A549 (cell line): ENCODE data around the gene BANK1. TPM values are rescaled to one million over a fixed set of nuclear protein-coding genes. Genes with fewer than 3 reads are reported as not detected.

Experiments
- ATAC-seq, 2 experiments: fragments of 200-7000 bp in 1 of 2; fragments of >200 bp in 1 of 2; cut with Nextera tagmentation in 1 of 2; cut with Tn5 transposase in 1 of 2; 3 replicates each; pipeline versions ENCODE4 v1.8.0 to v1.9.1; 2018 to 2020; ENCODE audit warnings: mild to moderate bottlenecking in 1 of 2, moderate library complexity in 1 of 2
- CTCF ChIA-PET: fragments of 300-600 bp; sonication (Branson Sonifier 250); formaldehyde crosslinking; extraction: SDS; loops from one replicate; lab custom pipeline; 2021; ENCODE audit warnings: antibody characterized with exemption, inconsistent platforms; lab: Yijun Ruan, JAX
- POLR2A ChIA-PET: fragments of 350-600 bp; formaldehyde crosslinking; extraction: SDS; loops from one replicate; lab custom pipeline; 2021; ENCODE audit warnings: antibody characterized with exemption, inconsistent platforms; lab: Yijun Ruan, JAX
- DNase-seq, 2 experiments: peaks; one replicate each; pipeline versions ENCODE4 v3.0.0 to v3.0.0-alpha.2; 2011 to 2016; ENCODE audit warnings: low read depth in 1 of 2, low spot score in 1 of 2
- FAIRE-seq: peaks from 2 replicates; lab custom pipeline; 2011; peaks lifted over from hg19 to GRCh38; lab: Jason Lieb, UNC
- H3K27ac ChIP-seq, 2 experiments: fragments of >200 bp; sonication (Bioruptor Twin); formaldehyde crosslinking; 3 replicates each; pipeline ENCODE4 v1.5.1; 2016 to 2017
- H3K4me1 ChIP-seq: fragments of >200 bp; sonication (Bioruptor Twin); formaldehyde crosslinking; 3 replicates; pipeline ENCODE4 v1.6.1; 2016
- H3K4me2 ChIP-seq: fragments of >200 bp; sonication (Bioruptor Twin); formaldehyde crosslinking; 3 replicates; pipeline ENCODE4 v1.6.1; 2016
- H3K4me3 ChIP-seq: fragments of >200 bp; sonication (Bioruptor Twin); formaldehyde crosslinking; 3 replicates; pipeline ENCODE4 v1.5.1; 2016
- H3K9me3 ChIP-seq: fragments of >200 bp; sonication (Bioruptor Twin); formaldehyde crosslinking; 3 replicates; pipeline ENCODE4 v1.6.1; 2016
- CBX8 ChIP-seq: fragments of 200-600 bp; sonication (generic); IDR thresholded peaks from 2 replicates; pipeline ENCODE4 v1.6.1; 2016
- CEBPB ChIP-seq, 2 experiments: fragments of >200 bp in 1 of 2; sonication (Bioruptor Twin) in 1 of 2; formaldehyde crosslinking in 1 of 2; IDR thresholded peaks; 2 replicates each; pipeline ENCODE4 v1.6.1; 2012 to 2016
- CHD4 ChIP-seq: fragments of 200-600 bp; sonication (generic); IDR thresholded peaks from 2 replicates; pipeline ENCODE4 v1.6.1; 2016; ENCODE audit warnings: antibody characterized with exemption, mild to moderate bottlenecking, borderline replicate concordance
- EP300 ChIP-seq, 2 experiments: fragments of >200 bp; sonication (Bioruptor Twin); formaldehyde crosslinking; IDR thresholded peaks; 2 replicates in 1 of 2; 3 replicates in 1 of 2; pipeline ENCODE4 v1.6.1; 2016 to 2017
- ESRRA ChIP-seq: fragments of 150-350 bp; IDR thresholded peaks from 2 replicates; pipeline ENCODE4 v1.6.1; 2014; ENCODE audit warnings: mild to moderate bottlenecking, low read length, borderline replicate concordance
- FOSL2 ChIP-seq, 2 experiments: fragments of 450-650 bp in 1 of 2; fragments of >200 bp in 1 of 2; sonication (Bioruptor Twin) in 1 of 2; formaldehyde crosslinking; IDR thresholded peaks; 2 replicates each; pipeline versions ENCODE4 v1.5.0 to v1.6.1; 2016 to 2020; ENCODE audit warnings: mild to moderate bottlenecking in 1 of 2, moderate library complexity in 1 of 2
- GATA3 ChIP-seq: IDR thresholded peaks from 2 replicates; pipeline ENCODE4 v1.6.1; 2012; ENCODE audit warnings: borderline replicate concordance
- HMGXB4 ChIP-seq: fragments of 250-450 bp; sonication (Bioruptor Pico); IDR thresholded peaks from 2 replicates; pipeline ENCODE4 v1.5.0; 2021; ENCODE audit warnings: mild to moderate bottlenecking, moderate library complexity, borderline replicate concordance
- HOXA7 ChIP-seq: fragments of 250-450 bp; sonication (Bioruptor Pico); IDR thresholded peaks from 2 replicates; pipeline ENCODE4 v1.5.0; 2020; ENCODE audit warnings: mild to moderate bottlenecking, moderate library complexity
- HOXB13 ChIP-seq: fragments of 250-450 bp; sonication (Bioruptor Pico); IDR thresholded peaks from 2 replicates; pipeline ENCODE4 v1.5.0; 2020; ENCODE audit warnings: low read depth, mild to moderate bottlenecking, moderate library complexity
- HOXB5 ChIP-seq: fragments of 250-450 bp; sonication (Bioruptor Pico); IDR thresholded peaks from 2 replicates; pipeline ENCODE4 v1.5.0; 2020; ENCODE audit warnings: mild to moderate bottlenecking, moderate library complexity
- JUN ChIP-seq, 2 experiments: fragments of >200 bp; sonication (Bioruptor Twin); formaldehyde crosslinking; IDR thresholded peaks; 2 replicates in 1 of 2; 3 replicates in 1 of 2; pipeline ENCODE4 v1.6.1; 2016 to 2017
- JUNB ChIP-seq: fragments of >200 bp; sonication (Bioruptor Twin); formaldehyde crosslinking; IDR thresholded peaks from 2 replicates; pipeline ENCODE4 v1.6.1; 2016
- KDM1A ChIP-seq: fragments of 200-600 bp; sonication (generic); IDR thresholded peaks from 2 replicates; pipeline ENCODE4 v1.6.1; 2016; ENCODE audit warnings: low read depth, mild to moderate bottlenecking
- MAFK ChIP-seq: fragments of 450-650 bp; IDR thresholded peaks from 2 replicates; pipeline ENCODE4 v1.6.1; 2014; ENCODE audit not compliant: partially characterized antibody
- MAX ChIP-seq: IDR thresholded peaks from 2 replicates; pipeline ENCODE4 v1.6.1; 2012
- NPAS2 ChIP-seq: fragments of 250-450 bp; sonication (Bioruptor Pico); IDR thresholded peaks from 2 replicates; pipeline ENCODE4 v1.8.0; 2022; ENCODE audit warnings: mild to moderate bottlenecking, moderate library complexity, borderline replicate concordance
- POLR2A ChIP-seq: IDR thresholded peaks from 2 replicates; pipeline ENCODE4 v1.6.1; 2012; ENCODE audit warnings: mild to moderate bottlenecking, low read length
- RAD21 ChIP-seq, 2 experiments: fragments of >200 bp in 1 of 2; sonication (Bioruptor Twin) in 1 of 2; formaldehyde crosslinking in 1 of 2; IDR thresholded peaks in 1 of 2; conservative IDR thresholded peaks in 1 of 2; 2 replicates in 1 of 2; 3 replicates in 1 of 2; pipeline ENCODE4 v1.6.1; 2012 to 2018; ENCODE audit warnings: inconsistent platforms in 1 of 2
- RARB ChIP-seq: fragments of 250-450 bp; sonication (Bioruptor Pico); IDR thresholded peaks from 2 replicates; pipeline ENCODE4 v1.8.0; 2021; ENCODE audit warnings: mild to moderate bottlenecking, moderate library complexity
- RCOR1 ChIP-seq: fragments of 150-350 bp; IDR thresholded peaks from 2 replicates; pipeline ENCODE4 v1.6.1; 2014; ENCODE audit warnings: antibody characterized with exemption, low read length, low read depth
- SMC3 ChIP-seq: fragments of >200 bp; sonication (Bioruptor Twin); formaldehyde crosslinking; IDR thresholded peaks from 3 replicates; pipeline ENCODE4 v1.6.1; 2018; ENCODE audit warnings: inconsistent platforms
- SREBF2 ChIP-seq: fragments of 450-650 bp; IDR thresholded peaks from 2 replicates; pipeline ENCODE4 v1.6.1; 2014; ENCODE audit warnings: mild to moderate bottlenecking, moderate library complexity
- TP53 ChIP-seq: fragments of 250-450 bp; sonication (Bioruptor Pico); IDR thresholded peaks from 2 replicates; pipeline ENCODE4 v1.5.0; 2021; ENCODE audit warnings: mild to moderate bottlenecking, moderate library complexity
- WGBS: methylation state at CpG from one replicate; pipeline ENCODE4 v1.1.6; 2017; ENCODE audit errors: missing lambda C conversion rate; 5-methylcytosine and 5-hydroxymethylcytosine counted together
- polyA plus RNA-seq, 4 experiments: library from polyadenylated mRNA; depleted of rRNA in 3 of 4; stranded (reverse); fragments of >200 nt; fragmentation: RNase III in 1 of 4; extraction: RNeasy Plus Mini Kit Qiagen cat#74134 plus additional on column Dnase treatment in 1 of 4; gene quantifications; 2 replicates in 3 of 4; 3 replicates in 1 of 4; pipeline ENCODE4 v1.2.3, GENCODE V29; 2011 to 2017
- TF ChIP-seq, protein P1 (sequence below): fragments of >200 bp; sonication (Bioruptor Twin); formaldehyde crosslinking; IDR thresholded peaks from 3 replicates; pipeline ENCODE4 v1.5.1; 2016
- TF ChIP-seq, protein P2 (sequence below): fragments of >200 bp; sonication (Bioruptor Twin); formaldehyde crosslinking; IDR thresholded peaks from 3 replicates; pipeline ENCODE4 v1.6.1; 2016

The BANK1 gene
- polyA plus RNA-seq, 2 of the 4 experiments (the other 2 are of a cell fraction), result 2.8 to 6.1 TPM

GRCh38 chr4:101968364-101968763 is 177.8 kb downstream of the BANK1 start:
- peak in 1 of 2 experiments; percentile 54; a peak in 2 of 6 replicates for ATAC-seq
- peak overlapping the region; percentile 51 to 83 for H3K27ac ChIP-seq
- H3K4me2 ChIP-seq, result peak overlapping the region; percentile 68
- ChIA-PET CTCF (no interaction called here), POLR2A (interaction anchor here (0.6 kb wide), 1 partner anchor 439 kb away, joined by 5 read pairs; no protein-coding TSS in a partner anchor)
- WGBS, result 11% methylated on average over 2 of the region's 2 CpGs
- no peak for FAIRE-seq
- H3K9me3 ChIP-seq, result no peaks in the 10 kb centered on the region
- no peak overlapping the region for H3K4me3 ChIP-seq
- no peak for TF ChIP-seq KDM1A
- no peak for TF ChIP-seq ESRRA
- no peak for TF ChIP-seq CHD4
- no peak for TF ChIP-seq RCOR1
- no peak for TF ChIP-seq TP53 (CRISPR knock-in tag)
- TF ChIP-seq, protein P1, sequence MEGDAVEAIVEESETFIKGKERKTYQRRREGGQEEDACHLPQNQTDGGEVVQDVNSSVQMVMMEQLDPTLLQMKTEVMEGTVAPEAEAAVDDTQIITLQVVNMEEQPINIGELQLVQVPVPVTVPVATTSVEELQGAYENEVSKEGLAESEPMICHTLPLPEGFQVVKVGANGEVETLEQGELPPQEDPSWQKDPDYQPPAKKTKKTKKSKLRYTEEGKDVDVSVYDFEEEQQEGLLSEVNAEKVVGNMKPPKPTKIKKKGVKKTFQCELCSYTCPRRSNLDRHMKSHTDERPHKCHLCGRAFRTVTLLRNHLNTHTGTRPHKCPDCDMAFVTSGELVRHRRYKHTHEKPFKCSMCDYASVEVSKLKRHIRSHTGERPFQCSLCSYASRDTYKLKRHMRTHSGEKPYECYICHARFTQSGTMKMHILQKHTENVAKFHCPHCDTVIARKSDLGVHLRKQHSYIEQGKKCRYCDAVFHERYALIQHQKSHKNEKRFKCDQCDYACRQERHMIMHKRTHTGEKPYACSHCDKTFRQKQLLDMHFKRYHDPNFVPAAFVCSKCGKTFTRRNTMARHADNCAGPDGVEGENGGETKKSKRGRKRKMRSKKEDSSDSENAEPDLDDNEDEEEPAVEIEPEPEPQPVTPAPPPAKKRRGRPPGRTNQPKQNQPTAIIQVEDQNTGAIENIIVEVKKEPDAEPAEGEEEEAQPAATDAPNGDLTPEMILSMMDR, result no peak
- TF ChIP-seq, protein P2, sequence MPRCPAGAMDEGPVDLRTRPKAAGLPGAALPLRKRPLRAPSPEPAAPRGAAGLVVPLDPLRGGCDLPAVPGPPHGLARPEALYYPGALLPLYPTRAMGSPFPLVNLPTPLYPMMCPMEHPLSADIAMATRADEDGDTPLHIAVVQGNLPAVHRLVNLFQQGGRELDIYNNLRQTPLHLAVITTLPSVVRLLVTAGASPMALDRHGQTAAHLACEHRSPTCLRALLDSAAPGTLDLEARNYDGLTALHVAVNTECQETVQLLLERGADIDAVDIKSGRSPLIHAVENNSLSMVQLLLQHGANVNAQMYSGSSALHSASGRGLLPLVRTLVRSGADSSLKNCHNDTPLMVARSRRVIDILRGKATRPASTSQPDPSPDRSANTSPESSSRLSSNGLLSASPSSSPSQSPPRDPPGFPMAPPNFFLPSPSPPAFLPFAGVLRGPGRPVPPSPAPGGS, result no peak
- TF ChIP-seq HOXB5 (CRISPR knock-in tag), result no peak
- TF ChIP-seq RARB (CRISPR knock-in tag), result no peak
- TF ChIP-seq SREBF2, result no peak
- TF ChIP-seq MAFK, result no peak
- TF ChIP-seq CBX8, result no peak
- TF ChIP-seq NPAS2, result no peak
- TF ChIP-seq HOXB13 (CRISPR knock-in tag), result no peak
- no peak for TF ChIP-seq HMGXB4 (CRISPR knock-in tag)
- TF ChIP-seq CEBPB (IDR thresholded peaks at IDR 0.05), result no peak
- peak in 1 of 2 experiments; percentile 41 for DNase-seq
- H3K4me1 ChIP-seq, result peaks cover 58% of the 10 kb centered on the region

- ATAC-seq (peak in 1 of 2 experiments; percentile 66; a peak in 4 of 6 replicates), FAIRE-seq (no peak), DNase-seq (peak in 1 of 2 experiments; percentile 61)
- H3K4me1 ChIP-seq, result peaks cover 67% of the 10 kb centered on the region
- H3K27ac ChIP-seq, result peak overlapping the region; percentile 51 to 70
- 21% methylated on average over 6 of the region's 6 CpGs for WGBS
- H3K4me2 ChIP-seq, result peak overlapping the region; percentile 52
- ChIA-PET CTCF (no interaction called here), POLR2A (interaction anchor here (1.0 kb wide), 1 partner anchor 799 kb away, joined by 3 read pairs; no protein-coding TSS in a partner anchor)
- H3K4me3 ChIP-seq, result no peak overlapping the region
- no peaks in the 10 kb centered on the region for H3K9me3 ChIP-seq
- TF ChIP-seq CEBPB (IDR thresholded peaks at IDR 0.05) (0 out of 4 replicates have a peak, but pooled peaks of 1 of the 2 experiments have one; percentile 40), POLR2A (no peak)
Observed at GRCh38 chr4:101969965-101970364, 179.4 kb downstream of the BANK1 start.

- POLR2A ChIA-PET, result interaction anchor here (1.0 kb wide), 1 partner anchor 800 kb away, joined by 3 read pairs; no protein-coding TSS in a partner anchor
- H3K4me1 ChIP-seq, result peaks cover 68% of the 10 kb centered on the region
- TF ChIP-seq, protein P2, result 0 out of 3 replicates have a peak, but pooled peaks have one; percentile 37
- no peak for TF ChIP-seq CHD4
- no peak for TF ChIP-seq FOSL2 (IDR thresholded peaks at IDR 0.05)
- 0 out of 2 replicates have a peak, but pooled peaks have one; percentile 13 for TF ChIP-seq FOSL2 (CRISPR knock-in tag; IDR thresholded peaks at IDR 0.05)
- TF ChIP-seq MAX, result peak; percentile 38; the same call in 1 of the 2 replicates
- peak; percentile 94 for TF ChIP-seq GATA3
- TF ChIP-seq ESRRA, result no peak
- no peak for TF ChIP-seq HOXA7
- TF ChIP-seq SREBF2, result no peak
- peak in 1 of 2 experiments; percentile 12; a peak in 2 of 5 replicates for TF ChIP-seq RAD21 (conservative IDR thresholded peaks at IDR 0.05 in 1 of 2, IDR thresholded peaks at IDR 0.05 in 1 of 2)
- peak; percentile 25 to 43; a peak in 3 of 5 replicates for TF ChIP-seq EP300 (IDR thresholded peaks at IDR 0.05)
- 0 out of 5 replicates have a peak, but pooled peaks of 1 of the 2 experiments have one; percentile 26 for TF ChIP-seq JUN (IDR thresholded peaks at IDR 0.05)
- no peak for TF ChIP-seq SMC3
- TF ChIP-seq JUNB, result 0 out of 2 replicates have a peak, but pooled peaks have one; percentile 28
- WGBS, result 13% methylated on average over 6 of the region's 6 CpGs
- no peak overlapping the region for H3K4me3 ChIP-seq
- FAIRE-seq (no peak), DNase-seq (peak in 1 of 2 experiments; percentile 74), ATAC-seq (peak; percentile 68 to 91; a peak in 5 of 6 replicates)
- H3K27ac ChIP-seq, result peak overlapping the region; percentile 51 to 70
- no peaks in the 10 kb centered on the region for H3K9me3 ChIP-seq
- CTCF ChIA-PET, result no interaction called here
- peak overlapping the region; percentile 52 for H3K4me2 ChIP-seq
Observed at GRCh38 chr4:101970547-101971155, 180.1 kb downstream of the BANK1 start.
